ENCODE results near the gene ERBB4.

Gene ERBB4

GRCh38 chr2:211454679-211455078 lies 1083.9 kb downstream of the ERBB4 start:
- H3K27ac ChIP-seq: peak overlapping the region; percentile 37; the same call in 1 of the 2 replicates
- no peak for TF ChIP-seq ZFX (IDR thresholded peaks at IDR 0.05; ENCODE audit: borderline replicate concordance)
- no peak for TF ChIP-seq CTCF (IDR thresholded peaks at IDR 0.05)

- no peak overlapping the region for H3K27ac ChIP-seq
- TF ChIP-seq ZFX (IDR thresholded peaks at IDR 0.05; ENCODE audit: borderline replicate concordance) (no peak), CTCF (IDR thresholded peaks at IDR 0.05) (no peak)
These were observed 1085.2 kb downstream of the ERBB4 start for GRCh38 chr2:211453311-211453887.

GRCh38 chr2:211451642-211452041 lies 1087.0 kb downstream of the ERBB4 start:
- TF ChIP-seq CTCF (IDR thresholded peaks at IDR 0.05) (no peak), ZFX (IDR thresholded peaks at IDR 0.05; ENCODE audit: borderline replicate concordance) (no peak)
- no peak overlapping the region for H3K27ac ChIP-seq

- no peak for TF ChIP-seq ZFX (IDR thresholded peaks at IDR 0.05; ENCODE audit: borderline replicate concordance)
- TF ChIP-seq CTCF (IDR thresholded peaks at IDR 0.05): no peak
- H3K27ac ChIP-seq: no peak overlapping the region
These were observed 1088.8 kb downstream of the ERBB4 start for GRCh38 chr2:211449819-211450218.

GRCh38 chr2:211447548-211447947 lies 1091.1 kb downstream of the ERBB4 start:
- no peak for TF ChIP-seq ZFX (IDR thresholded peaks at IDR 0.05; ENCODE audit: borderline replicate concordance)
- TF ChIP-seq CTCF (IDR thresholded peaks at IDR 0.05): no peak
- H3K27ac ChIP-seq: no peak overlapping the region

- no peak overlapping the region for H3K27ac ChIP-seq
- TF ChIP-seq CTCF (IDR thresholded peaks at IDR 0.05): no peak
- TF ChIP-seq ZFX (IDR thresholded peaks at IDR 0.05; ENCODE audit: borderline replicate concordance): no peak
These were observed 1098.5 kb downstream of the ERBB4 start for GRCh38 chr2:211440107-211440506.

GRCh38 chr2:211439011-211439410 lies 1099.6 kb downstream of the ERBB4 start:
- TF ChIP-seq CTCF (IDR thresholded peaks at IDR 0.05) (no peak), ZFX (IDR thresholded peaks at IDR 0.05; ENCODE audit: borderline replicate concordance) (no peak)
- no peak overlapping the region for H3K27ac ChIP-seq

All from 22Rv1 (cell line).